Cardiac muscle cell (in vitro differentiated cells and primary cell): ENCODE measurements around the gene ROPN1L. TPM values are rescaled to one million over a fixed set of nuclear protein-coding genes. Genes with fewer than 3 reads are reported as not detected.

Experiments
- DNase-seq, 2 donors: peaks; one replicate each; pipeline versions ENCODE4 v3.0.0 to v3.0.0-alpha.2; 2010 to 2017; ENCODE audit warnings: low read depth in 1 of 2, low spot score in 1 of 2
- H3K27ac ChIP-seq: fragments of 200-600 bp; sonication (generic); 2 replicates; pipeline ENCODE4 v1.5.1; 2016
- H3K27me3 ChIP-seq: fragments of 200-600 bp; sonication (generic); 2 replicates; pipeline ENCODE4 v1.6.0; 2016; ENCODE audit warnings: control low read depth
- H3K36me3 ChIP-seq: fragments of 200-600 bp; sonication (generic); 2 replicates; pipeline ENCODE4 v1.5.1; 2016; ENCODE audit warnings: control low read depth
- H3K4me1 ChIP-seq: fragments of 200-600 bp; sonication (generic); 2 replicates; pipeline ENCODE4 v1.8.1; 2017; ENCODE audit warnings: low read depth, mild to moderate bottlenecking, mixed run types
- H3K4me3 ChIP-seq: fragments of 200-600 bp; sonication (generic); 2 replicates; pipeline ENCODE4 v1.5.1; 2016; ENCODE audit warnings: mild to moderate bottlenecking
- H3K9me3 ChIP-seq: fragments of 200-600 bp; sonication (generic); 2 replicates; pipeline ENCODE4 v1.5.1; 2017; ENCODE audit warnings: low read depth, mild to moderate bottlenecking, control low read depth
- CTCF ChIP-seq: IDR thresholded peaks from 2 replicates; pipeline ENCODE4 v1.5.1; 2012; ENCODE audit warnings: low read depth, mild to moderate bottlenecking, low read length
- polyA plus RNA-seq: library from polyadenylated mRNA; unstranded; fragments of >200 nt; fragmentation: Nextera tagmentation; extraction: Ambion mirVana; gene quantifications from 2 replicates; pipeline ENCODE4 v1.2.1, GENCODE V29; 2016
- total RNA-seq: library from RNA; depleted of rRNA; stranded (reverse); fragments of >200 nt; gene quantifications from 2 replicates; pipeline ENCODE4 v1.2.3, GENCODE V29; 2016

Gene ROPN1L
- total and polyA plus RNA-seq, 2 experiments from 2014 or later = 1.3 TPM

DNA sequence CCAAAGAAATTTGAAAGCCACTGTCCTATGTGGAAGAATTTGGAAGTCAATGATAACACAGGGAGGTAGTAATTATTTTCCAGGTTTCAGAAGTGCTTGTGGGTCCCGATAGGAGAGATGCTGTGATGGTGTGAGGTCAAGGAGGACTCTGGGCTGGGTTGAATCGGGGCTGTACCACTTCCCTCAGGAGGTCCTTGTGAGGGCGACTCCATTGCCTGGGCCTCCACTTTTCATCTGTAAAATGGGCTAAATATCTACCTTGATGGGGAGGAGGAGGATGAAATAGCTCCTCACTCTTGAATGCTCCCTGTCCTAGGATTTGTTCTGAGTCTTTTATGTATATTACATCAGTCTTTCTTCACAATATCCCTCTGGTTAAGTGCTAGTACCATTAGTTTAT, 59.0 kb downstream of the ROPN1L start:
- Histone ChIP-seq H3K27ac (no peak overlapping the region), H3K36me3 (no peaks in the 10 kb centered on the region), H3K9me3 (no peaks in the 10 kb centered on the region), H3K4me3 (no peak overlapping the region), H3K4me1 (peaks cover 10% of the 10 kb centered on the region), H3K27me3 (no peaks in the 10 kb centered on the region)
- no peak for TF ChIP-seq CTCF
- no peak for DNase-seq

GRCh38 chr5:10501554-10502075, 59.9 kb downstream of the ROPN1L start:
- no peaks in the 10 kb centered on the region for H3K27me3 ChIP-seq
- no peak for TF ChIP-seq CTCF
- H3K36me3 ChIP-seq = no peaks in the 10 kb centered on the region
- H3K4me1 ChIP-seq = peaks cover 10% of the 10 kb centered on the region
- no peaks in the 10 kb centered on the region for H3K9me3 ChIP-seq
- H3K27ac ChIP-seq = no peak overlapping the region
- no peak overlapping the region for H3K4me3 ChIP-seq
- peak in 1 of 2 donors; percentile 59 for DNase-seq

DNA sequence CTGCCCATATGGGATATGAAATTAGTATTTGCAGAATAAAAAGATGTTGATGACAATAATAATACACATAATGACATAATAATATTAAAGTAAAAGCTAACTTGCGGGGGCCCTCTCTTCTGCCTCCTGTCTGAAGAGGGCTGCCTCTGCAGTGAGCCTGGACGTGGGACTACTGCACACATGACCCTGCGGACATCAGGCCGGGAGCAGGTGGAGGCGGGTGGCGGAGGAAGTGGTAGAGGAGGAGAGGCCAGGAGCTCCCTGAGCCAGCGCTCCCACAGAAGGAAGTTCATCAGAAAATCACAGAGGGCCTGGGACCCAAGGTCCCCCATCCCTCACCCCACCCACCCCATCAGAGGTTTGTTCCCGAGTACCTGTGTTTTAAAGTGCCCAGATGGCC, 60.5 kb downstream of the ROPN1L start:
- Histone ChIP-seq H3K27ac (no peak overlapping the region), H3K27me3 (no peaks in the 10 kb centered on the region), H3K9me3 (no peaks in the 10 kb centered on the region), H3K4me1 (peaks cover 10% of the 10 kb centered on the region), H3K36me3 (no peaks in the 10 kb centered on the region), H3K4me3 (no peak overlapping the region)
- TF ChIP-seq CTCF = no peak
- no peak for DNase-seq

DNA sequence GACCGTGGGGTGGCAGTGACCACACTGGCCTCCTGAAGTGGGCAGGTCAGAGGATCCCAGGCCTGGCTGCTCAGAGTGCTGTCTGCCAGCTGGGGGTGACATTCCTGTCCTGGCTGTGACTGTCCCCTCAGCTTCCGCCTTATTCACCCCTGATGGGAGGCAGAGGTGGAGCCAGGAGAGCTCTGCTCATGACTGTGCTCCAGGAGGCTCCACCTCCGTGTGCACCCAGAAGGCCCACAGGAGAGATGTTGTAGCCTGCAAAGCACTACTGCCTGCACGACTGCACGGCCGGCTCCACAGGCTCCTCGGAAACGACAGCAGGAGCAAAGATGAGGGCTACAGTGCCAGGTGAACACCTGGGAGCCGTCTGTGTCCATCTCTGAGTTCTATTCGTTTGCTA, 60.9 kb downstream of the ROPN1L start:
- no peak overlapping the region for H3K4me3 ChIP-seq
- no peaks in the 10 kb centered on the region for H3K9me3 ChIP-seq
- no peaks in the 10 kb centered on the region for H3K36me3 ChIP-seq
- TF ChIP-seq CTCF = no peak
- H3K27ac ChIP-seq = peak overlapping the region; percentile 10
- peak in 1 of 2 donors; percentile 13 for DNase-seq
- H3K4me1 ChIP-seq = peaks cover 11% of the 10 kb centered on the region
- H3K27me3 ChIP-seq = no peaks in the 10 kb centered on the region

GRCh38 chr5:10503321-10503720, 61.6 kb downstream of the ROPN1L start:
- no peak for TF ChIP-seq CTCF
- no peak for DNase-seq
- H3K4me1 ChIP-seq = peaks cover 15% of the 10 kb centered on the region
- no peaks in the 10 kb centered on the region for H3K9me3 ChIP-seq
- no peaks in the 10 kb centered on the region for H3K36me3 ChIP-seq
- H3K4me3 ChIP-seq = no peak overlapping the region
- H3K27me3 ChIP-seq = no peaks in the 10 kb centered on the region
- no peak overlapping the region for H3K27ac ChIP-seq
